Choroid plexus epithelial cell (primary cell): ENCODE measurements around the gene OR5M3.

ENCODE experiments used
- DNase-seq: peaks from one replicate; pipeline ENCODE4 v3.0.0-alpha.2; 2010; ENCODE audit warnings: low read depth
- H3K4me3 ChIP-seq: 2 replicates; pipeline ENCODE4 v1.5.1; 2011; ENCODE audit warnings: low read depth, mild to moderate bottlenecking, control low read depth, low read length, moderate library complexity
- CTCF ChIP-seq: conservative IDR thresholded peaks from 2 replicates; pipeline ENCODE4 v1.5.1; 2011; ENCODE audit warnings: low read depth, mild to moderate bottlenecking, control low read depth, inconsistent platforms, low read length, moderate library complexity

OR5M3 gene

DNA sequence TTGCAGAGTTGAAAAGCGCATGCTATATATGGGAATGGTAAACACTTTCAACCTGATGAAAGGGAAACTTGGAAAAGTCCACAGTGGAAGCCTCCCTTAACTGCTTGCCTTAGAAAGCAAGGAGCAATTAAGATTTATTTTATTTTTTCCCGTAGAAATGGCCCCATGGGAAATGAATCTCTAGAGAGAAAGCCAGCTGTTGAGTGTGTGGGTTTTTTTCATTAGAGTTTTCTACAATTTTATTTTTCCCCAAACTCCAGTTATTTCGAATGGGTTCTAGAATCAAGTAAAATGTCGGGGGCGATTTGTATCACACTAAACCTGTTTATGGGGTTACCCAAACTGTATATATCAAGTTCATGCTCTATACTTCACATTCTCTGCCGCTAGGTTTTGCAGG, at the start of gene OR5M3:
OR5M3 (minus strand) TSS at position 101 of the 400 bp plus-strand sequence. CDS start 2,855 bp downstream, outside the sequence.
- no peak within 1 kb of the TSS for H3K4me3 ChIP-seq
- no peak for TF ChIP-seq CTCF
- DNase-seq: no peak

GRCh38 chr11:56522008-56522407, 48.9 kb upstream of the OR5M3 start:
- TF ChIP-seq CTCF: no peak
- no peak for DNase-seq
- H3K4me3 ChIP-seq: no peak overlapping the region

DNA sequence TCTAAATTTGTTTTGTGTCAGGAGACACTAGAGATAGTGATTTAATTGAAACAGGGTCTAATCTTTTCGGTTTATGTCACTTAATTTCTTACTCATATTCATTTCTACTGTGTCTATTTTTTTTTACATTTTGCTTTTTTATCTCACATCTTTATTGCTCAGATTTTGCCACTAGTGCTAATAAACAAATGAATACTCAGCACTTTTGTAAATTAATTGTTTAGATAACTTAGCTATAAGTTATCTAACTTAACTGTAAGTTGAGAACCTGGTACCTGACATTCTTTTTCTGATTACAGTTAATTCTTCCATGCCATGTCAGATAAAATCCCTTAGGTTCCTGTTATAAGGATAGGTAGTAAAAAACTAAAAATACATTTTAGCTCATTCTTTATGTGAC, 40.1 kb upstream of the OR5M3 start:
- H3K4me3 ChIP-seq: no peak overlapping the region
- TF ChIP-seq CTCF: no peak
- DNase-seq: no peak

- TF ChIP-seq CTCF: no peak
- H3K4me3 ChIP-seq: no peak overlapping the region
- no peak for DNase-seq
These were observed 36.3 kb upstream of the OR5M3 start for GRCh38 chr11:56509439-56509838.

- no peak overlapping the region for H3K4me3 ChIP-seq
- TF ChIP-seq CTCF: no peak
- no peak for DNase-seq
These were observed 23.9 kb upstream of the OR5M3 start for GRCh38 chr11:56497010-56497409.

DNA sequence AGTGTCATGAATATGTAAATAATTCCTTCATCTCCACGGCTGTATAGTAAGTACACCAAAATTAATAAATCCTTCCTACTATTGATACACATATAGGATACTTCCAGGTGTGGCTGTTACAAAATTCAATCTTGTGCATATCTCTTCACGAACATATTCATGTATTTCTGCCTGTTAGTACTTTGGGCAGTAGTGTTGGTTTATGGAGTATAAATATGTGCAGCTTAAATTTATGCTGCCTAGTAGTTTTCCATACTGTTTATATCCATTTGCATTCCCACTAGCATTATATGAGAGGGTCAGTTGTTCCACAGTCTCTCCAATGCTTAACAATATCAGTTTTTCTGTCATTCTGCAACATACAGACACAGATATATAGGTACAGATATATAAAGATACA, 22.0 kb upstream of the OR5M3 start:
- TF ChIP-seq CTCF: no peak
- DNase-seq: no peak
- H3K4me3 ChIP-seq: no peak overlapping the region

GRCh38 chr11:56491270-56491669, 18.1 kb upstream of the OR5M3 start, which contains the start of gene OR5M8:
OR5M8 (minus strand) TSS chr11:56491370; CDS start chr11:56491370, 0 bp downstream.
- no peak for DNase-seq
- H3K4me3 ChIP-seq: no peak within 1 kb of the TSS
- no peak for TF ChIP-seq CTCF
